GM21528 (cell line): Measurements from ENCODE around the gene VSIG2.

ENCODE experiments used
- ATAC-seq: cut with Tn5 transposase; IDR thresholded peaks from one replicate; pipeline ENCODE4 v1.9.1; 2021; ENCODE audit warnings: mild to moderate bottlenecking, moderate library complexity; ENCODE audit not compliant: unreplicated experiment, low FRiP score

The VSIG2 gene

GRCh38 chr11:124766156-124766555, 14.1 kb upstream of the VSIG2 start:
- no peak for ATAC-seq

- ATAC-seq = no peak
Observed at GRCh38 chr11:124763156-124763947, 11.3 kb upstream of the VSIG2 start.

DNA sequence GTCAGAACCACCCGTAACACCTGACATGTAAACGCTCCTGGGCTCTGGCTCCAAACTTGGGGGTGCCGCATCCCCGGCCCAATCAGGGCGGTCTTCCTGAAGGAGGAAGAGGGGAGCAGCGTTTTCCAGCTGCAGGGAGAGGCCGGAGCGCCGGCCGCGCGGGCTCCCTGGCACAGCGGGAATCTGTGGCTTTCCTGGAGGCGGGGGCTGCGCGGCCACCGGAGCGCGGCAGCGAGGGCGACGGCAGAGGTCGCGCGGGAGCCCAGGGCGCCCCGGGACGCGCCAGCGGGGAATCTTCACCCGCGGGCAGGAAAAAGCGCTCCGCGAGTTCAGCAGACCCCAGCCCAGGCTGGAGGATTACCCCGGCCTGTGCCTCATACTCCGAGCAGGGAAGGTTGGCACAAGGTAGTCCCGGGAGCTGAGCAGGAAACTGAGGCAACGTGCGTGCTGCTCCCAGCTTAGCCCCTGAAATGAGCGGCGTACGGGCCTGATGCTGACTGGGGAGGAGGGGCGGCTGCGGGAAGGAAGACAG, 10.6 kb upstream of the VSIG2 start:
- peak; percentile 19 for ATAC-seq

GRCh38 chr11:124762105-124762623, 10.1 kb upstream of the VSIG2 start, which contains the start of gene ESAM:
TSS of gene ESAM (minus strand) at chr11:124762290. CDS start at chr11:124762154, 136 bp downstream.
- peak; percentile 63 for ATAC-seq

DNA sequence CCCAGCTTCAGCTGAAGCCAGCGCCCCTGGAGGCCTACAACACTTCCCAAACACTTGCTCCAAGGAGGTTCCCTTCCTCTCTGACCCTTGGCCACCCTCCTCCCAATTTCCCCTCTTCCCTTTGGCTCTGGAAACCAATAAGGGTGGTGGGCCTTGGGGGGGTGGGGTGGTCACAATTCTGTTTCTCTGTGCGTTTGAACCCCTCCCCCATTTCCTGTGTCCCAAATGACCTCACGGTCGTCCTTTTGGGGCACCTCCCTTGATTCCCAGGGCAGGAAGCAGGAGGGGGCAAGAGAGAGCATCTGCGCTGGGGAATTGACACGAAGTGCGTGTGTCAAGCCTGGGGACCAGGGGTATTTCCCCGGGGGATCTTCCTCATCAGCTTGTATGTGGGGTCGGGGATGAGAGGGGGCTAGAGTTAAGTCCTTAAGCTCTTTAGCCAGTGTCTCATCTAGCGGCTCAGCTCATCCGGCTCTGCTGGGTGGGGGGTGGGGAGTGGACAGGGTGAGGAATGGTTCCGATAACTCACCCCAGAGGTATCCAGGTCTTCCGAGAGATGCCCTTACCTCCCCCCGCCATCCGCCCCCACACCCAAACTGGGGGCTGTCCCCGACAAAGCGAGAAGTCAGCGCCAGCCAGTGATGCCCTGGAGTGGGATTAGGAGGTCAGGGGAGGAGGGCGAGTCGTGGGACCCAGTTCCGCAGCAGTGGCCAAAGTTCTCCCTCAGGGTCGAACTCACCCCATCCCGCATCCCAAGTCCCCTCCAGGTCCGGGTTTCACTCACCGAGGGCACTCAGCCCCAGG, 9.4 kb upstream of the VSIG2 start:
- no peak for ATAC-seq

- no peak for ATAC-seq
Observed at GRCh38 chr11:124760806-124761205, 8.8 kb upstream of the VSIG2 start.

- peak; percentile 34 for ATAC-seq
Observed at GRCh38 chr11:124760205-124760652, 8.2 kb upstream of the VSIG2 start.

DNA sequence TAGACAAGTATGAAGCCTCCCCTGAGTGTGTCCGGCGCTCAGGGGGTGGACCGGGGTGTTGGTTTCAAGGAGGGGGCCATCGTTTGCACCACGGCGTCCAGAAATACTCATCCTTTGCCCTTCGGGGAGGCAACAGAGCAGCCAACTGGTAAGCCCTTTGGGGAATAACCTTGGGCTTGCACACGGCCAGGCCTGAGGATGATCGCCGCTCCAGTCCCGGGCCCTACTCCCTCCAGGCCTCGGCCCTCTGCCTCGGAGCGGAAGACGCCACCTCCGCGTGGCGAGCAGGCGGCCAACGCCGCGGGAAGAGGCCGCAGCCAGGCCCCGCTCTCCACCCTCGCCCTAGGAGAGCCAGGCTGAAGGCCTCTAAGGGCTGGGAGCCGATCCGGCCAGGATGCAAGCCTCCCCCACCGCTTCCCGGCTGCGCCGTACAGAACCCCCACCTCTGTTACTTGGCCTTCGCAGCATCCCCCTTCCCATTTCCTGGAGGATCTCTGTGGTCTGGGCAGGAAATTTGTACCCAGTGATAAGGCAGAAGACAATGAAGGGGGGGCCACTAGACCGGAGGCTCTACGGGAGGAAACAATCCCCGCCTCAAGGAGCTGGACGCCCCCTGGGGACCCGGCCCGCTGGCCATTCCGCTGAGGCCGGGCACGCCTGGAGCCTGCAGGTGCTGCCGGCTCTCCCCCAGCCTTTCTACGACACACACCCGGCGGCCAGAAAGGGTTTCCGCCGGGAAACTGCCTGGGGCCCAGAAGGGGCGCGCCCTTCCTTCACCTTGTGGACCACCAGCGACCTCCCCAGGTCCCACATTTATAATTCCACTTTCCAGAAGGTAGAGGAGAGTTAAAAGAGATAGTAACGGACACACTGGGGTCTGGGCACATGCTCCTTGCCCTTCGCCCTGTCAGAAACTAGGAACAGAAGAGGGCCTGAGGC, 7.5 kb upstream of the VSIG2 start:
- no peak for ATAC-seq

- peak; percentile 49 for ATAC-seq
Observed at GRCh38 chr11:124758355-124759265, 6.6 kb upstream of the VSIG2 start.

DNA sequence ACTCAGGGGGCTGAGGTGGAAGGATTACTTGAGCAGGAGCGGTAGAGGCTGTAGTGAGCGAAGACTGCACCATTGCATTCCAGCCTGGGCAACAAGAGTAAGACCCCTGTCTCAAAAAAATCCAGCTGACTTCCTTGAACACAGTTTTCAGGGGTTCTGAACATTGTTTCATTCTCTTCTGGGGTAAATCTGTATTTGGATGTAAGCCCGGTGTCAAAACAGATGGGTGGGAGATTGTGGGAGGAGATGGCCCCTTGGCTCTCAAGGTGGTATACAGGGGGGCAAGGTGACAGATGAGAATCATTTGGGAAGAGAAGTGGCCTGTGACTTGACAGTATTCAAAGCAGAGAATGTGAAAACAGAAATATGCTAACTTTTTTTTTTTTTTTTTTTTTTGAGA, 5.3 kb upstream of the VSIG2 start:
- no peak for ATAC-seq

DNA sequence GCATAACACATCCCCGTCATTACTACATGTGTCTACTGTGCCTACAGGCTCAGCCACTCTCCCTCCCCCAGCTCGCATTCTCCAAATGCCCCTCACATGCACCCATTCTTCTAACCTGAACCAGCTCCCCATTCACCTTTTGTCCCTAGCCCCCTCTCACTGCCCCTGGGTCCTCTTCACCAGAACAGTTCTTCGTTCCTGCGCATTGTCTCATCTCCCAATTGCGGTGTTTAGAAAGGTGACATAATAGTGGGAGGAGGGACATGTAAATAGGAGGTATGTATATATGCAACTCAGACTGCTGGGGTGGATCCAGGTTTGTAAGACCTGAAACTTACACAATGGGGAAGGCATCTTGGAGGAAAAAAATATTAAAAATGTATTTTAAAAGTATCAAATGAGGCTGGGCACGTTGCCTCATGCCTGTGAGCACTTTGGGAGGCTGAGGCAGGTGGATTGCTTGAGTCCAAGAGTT, 4.7 kb upstream of the VSIG2 start:
- no peak for ATAC-seq

- no peak for ATAC-seq
Observed at GRCh38 chr11:124756033-124756752, 4.1 kb upstream of the VSIG2 start.

GRCh38 chr11:124754710-124755109, 2.7 kb upstream of the VSIG2 start:
- ATAC-seq = no peak

- no peak for ATAC-seq
Observed at GRCh38 chr11:124754309-124754708, 2.3 kb upstream of the VSIG2 start.

DNA sequence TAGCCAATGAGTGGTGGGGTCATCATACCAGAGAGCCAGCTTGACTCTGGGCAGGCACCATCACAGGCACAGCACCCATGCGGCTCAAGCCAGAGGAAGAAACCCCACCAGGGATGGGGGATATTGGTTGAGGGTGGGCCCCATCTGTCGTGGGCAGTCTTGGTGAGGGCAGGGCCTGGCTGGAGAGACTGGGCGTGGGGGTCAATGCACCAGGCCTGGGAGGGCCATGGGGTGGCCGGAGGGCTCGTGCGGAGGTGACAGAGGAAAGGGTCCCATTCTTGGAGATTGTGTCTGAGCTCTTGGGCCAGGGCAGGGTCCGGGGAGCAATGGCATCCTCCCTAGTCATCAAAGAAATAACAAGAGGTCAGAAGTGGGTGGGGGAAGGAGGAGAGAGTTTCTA, 1.6 kb upstream of the VSIG2 start:
- no peak for ATAC-seq

DNA sequence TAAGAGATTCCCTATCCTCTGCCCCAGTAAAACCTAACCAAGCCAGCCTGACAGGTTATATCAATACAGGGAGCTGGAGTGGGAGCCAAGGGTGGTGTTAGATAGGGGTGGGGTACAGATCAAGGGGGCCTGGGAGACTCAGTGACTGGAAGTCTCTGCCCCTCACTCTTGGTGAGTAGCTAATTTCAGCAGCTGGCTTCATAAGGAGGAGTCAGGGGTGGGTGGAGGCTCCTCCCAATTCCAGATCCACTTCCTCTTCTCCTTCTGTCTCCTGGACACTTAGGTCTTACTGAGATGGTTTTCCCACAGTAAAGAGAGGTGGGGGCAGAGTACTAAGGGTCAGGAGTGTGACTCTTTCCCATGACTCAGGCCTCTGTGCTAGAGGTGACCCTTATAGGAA, 1.1 kb upstream of the VSIG2 start:
- ATAC-seq = no peak

DNA sequence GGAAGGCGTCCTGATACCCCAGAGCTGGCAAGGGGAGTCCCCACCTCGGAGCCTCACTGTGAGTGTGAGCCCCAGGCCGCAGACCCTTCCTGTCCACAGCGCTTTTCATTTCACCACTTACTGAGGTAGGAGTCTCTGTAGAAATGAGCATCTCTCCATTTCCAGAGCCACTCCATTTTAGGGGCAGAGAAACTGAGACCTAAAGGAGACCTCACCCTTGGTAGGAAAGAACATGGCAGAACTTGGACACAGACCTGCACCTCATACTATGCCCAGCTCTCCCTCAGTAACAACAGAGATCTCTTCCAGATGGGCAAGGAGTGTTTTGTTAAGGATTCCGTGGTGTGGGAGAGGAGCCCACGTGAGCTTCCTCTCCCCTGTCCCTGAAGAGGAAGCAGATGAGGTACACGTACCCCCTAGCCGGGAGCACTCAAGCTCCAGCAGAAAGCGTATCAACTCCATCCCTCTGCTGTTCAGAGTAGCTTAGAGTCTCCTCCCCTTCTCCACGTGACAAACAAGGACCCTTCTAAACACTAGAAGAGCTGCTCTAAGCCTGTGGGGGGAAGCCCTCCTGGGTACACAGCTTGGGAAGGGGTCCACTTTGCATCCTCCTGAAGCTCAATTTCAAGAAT, 532 bp upstream of the VSIG2 start:
- ATAC-seq = no peak

GRCh38 chr11:124751391-124751740, 689 bp downstream of the VSIG2 start:
- no peak for ATAC-seq
